Measurements from ENCODE around the gene TMIGD3.

The TMIGD3 gene

GRCh38 chr1:111474106-111474505 is 29.3 kb downstream of the TMIGD3 start:
- Mint-ChIP-seq H3K36me3 (peaks cover 9% of the 10 kb centered on the region), H3K4me1 (ENCODE audit: low read depth) (peaks cover 61% of the 10 kb centered on the region), H3K27ac (peak overlapping the region; percentile 94), H3K27me3 (no peaks in the 10 kb centered on the region), H3K9me3 (ENCODE audit: low read depth) (no peaks in the 10 kb centered on the region), H3K4me3 (peak overlapping the region; percentile 89)

- Mint-ChIP-seq H3K27me3 (no peaks in the 10 kb centered on the region), H3K27ac (no peak overlapping the region), H3K36me3 (peaks cover 7% of the 10 kb centered on the region), H3K4me3 (no peak overlapping the region), H3K9me3 (ENCODE audit: low read depth) (no peaks in the 10 kb centered on the region), H3K4me1 (ENCODE audit: low read depth) (peaks cover 44% of the 10 kb centered on the region)
Measured at GRCh38 chr1:111471538-111471937, 31.9 kb downstream of the TMIGD3 start.

- Mint-ChIP-seq H3K4me3 (no peak overlapping the region), H3K27me3 (no peaks in the 10 kb centered on the region), H3K9me3 (ENCODE audit: low read depth) (no peaks in the 10 kb centered on the region), H3K36me3 (peaks cover 7% of the 10 kb centered on the region), H3K4me1 (ENCODE audit: low read depth) (peaks cover 39% of the 10 kb centered on the region), H3K27ac (no peak overlapping the region)
Measured at GRCh38 chr1:111471012-111471411, 32.4 kb downstream of the TMIGD3 start.

- no peaks in the 10 kb centered on the region for H3K9me3 Mint-ChIP-seq (ENCODE audit: low read depth)
- no peak overlapping the region for H3K4me3 Mint-ChIP-seq
- H3K4me1 Mint-ChIP-seq (ENCODE audit: low read depth), result peaks cover 35% of the 10 kb centered on the region
- H3K27ac Mint-ChIP-seq, result no peak overlapping the region
- no peaks in the 10 kb centered on the region for H3K27me3 Mint-ChIP-seq
- H3K36me3 Mint-ChIP-seq, result peaks cover 7% of the 10 kb centered on the region
Measured at GRCh38 chr1:111470596-111470995, 32.8 kb downstream of the TMIGD3 start.

GRCh38 chr1:111469539-111469938 is 33.9 kb downstream of the TMIGD3 start:
- no peaks in the 10 kb centered on the region for H3K27me3 Mint-ChIP-seq
- H3K4me3 Mint-ChIP-seq, result no peak overlapping the region
- H3K4me1 Mint-ChIP-seq (ENCODE audit: low read depth), result peaks cover 32% of the 10 kb centered on the region
- no peak overlapping the region for H3K27ac Mint-ChIP-seq
- H3K36me3 Mint-ChIP-seq, result peaks cover 11% of the 10 kb centered on the region
- no peaks in the 10 kb centered on the region for H3K9me3 Mint-ChIP-seq (ENCODE audit: low read depth)

GRCh38 chr1:111468717-111469100 is 34.7 kb downstream of the TMIGD3 start:
- H3K36me3 Mint-ChIP-seq, result peaks cover 11% of the 10 kb centered on the region
- no peak overlapping the region for H3K4me3 Mint-ChIP-seq
- H3K9me3 Mint-ChIP-seq (ENCODE audit: low read depth), result no peaks in the 10 kb centered on the region
- no peak overlapping the region for H3K27ac Mint-ChIP-seq
- no peaks in the 10 kb centered on the region for H3K27me3 Mint-ChIP-seq
- peaks cover 32% of the 10 kb centered on the region for H3K4me1 Mint-ChIP-seq (ENCODE audit: low read depth)

GRCh38 chr1:111467865-111468716 is 35.3 kb downstream of the TMIGD3 start:
- peaks cover 32% of the 10 kb centered on the region for H3K4me1 Mint-ChIP-seq (ENCODE audit: low read depth)
- H3K27ac Mint-ChIP-seq, result peak overlapping the region; percentile 84
- no peak overlapping the region for H3K4me3 Mint-ChIP-seq
- peaks cover 15% of the 10 kb centered on the region for H3K36me3 Mint-ChIP-seq
- H3K9me3 Mint-ChIP-seq (ENCODE audit: low read depth), result peaks cover 4% of the 10 kb centered on the region
- no peaks in the 10 kb centered on the region for H3K27me3 Mint-ChIP-seq

- Mint-ChIP-seq H3K27ac (no peak overlapping the region), H3K9me3 (ENCODE audit: low read depth) (peaks cover 5% of the 10 kb centered on the region), H3K36me3 (peaks cover 17% of the 10 kb centered on the region), H3K4me3 (no peak overlapping the region), H3K4me1 (ENCODE audit: low read depth) (peaks cover 25% of the 10 kb centered on the region), H3K27me3 (no peaks in the 10 kb centered on the region)
Measured at GRCh38 chr1:111466480-111466879, 37.0 kb downstream of the TMIGD3 start.

- H3K27ac Mint-ChIP-seq, result no peak overlapping the region
Measured at GRCh38 chr1:111465754-111466153, 37.7 kb downstream of the TMIGD3 start.

GRCh38 chr1:111463029-111463683 is 40.3 kb downstream of the TMIGD3 start:
- no peaks in the 10 kb centered on the region for H3K27me3 Mint-ChIP-seq
- peak overlapping the region; percentile 64 for H3K27ac Mint-ChIP-seq
- H3K36me3 Mint-ChIP-seq, result peaks cover 21% of the 10 kb centered on the region
- H3K9me3 Mint-ChIP-seq (ENCODE audit: low read depth), result peaks cover 5% of the 10 kb centered on the region
- H3K4me3 Mint-ChIP-seq, result no peak overlapping the region
- peaks cover 30% of the 10 kb centered on the region for H3K4me1 Mint-ChIP-seq (ENCODE audit: low read depth)

More at GRCh38 chr1:111465754-111466153, 37.7 kb downstream of the TMIGD3 start:
- Mint-ChIP-seq H3K36me3 (peaks cover 17% of the 10 kb centered on the region), H3K4me3 (no peak overlapping the region), H3K4me1 (ENCODE audit: low read depth) (peaks cover 25% of the 10 kb centered on the region), H3K27me3 (no peaks in the 10 kb centered on the region), H3K9me3 (ENCODE audit: low read depth) (peaks cover 5% of the 10 kb centered on the region)

GRCh38 chr1:111462370-111463028 is 40.9 kb downstream of the TMIGD3 start:
- peaks cover 5% of the 10 kb centered on the region for H3K9me3 Mint-ChIP-seq (ENCODE audit: low read depth)
- H3K27me3 Mint-ChIP-seq, result no peaks in the 10 kb centered on the region
- peaks cover 25% of the 10 kb centered on the region for H3K4me1 Mint-ChIP-seq (ENCODE audit: low read depth)
- peaks cover 21% of the 10 kb centered on the region for H3K36me3 Mint-ChIP-seq
- no peak overlapping the region for H3K27ac Mint-ChIP-seq
- H3K4me3 Mint-ChIP-seq, result no peak overlapping the region

- Mint-ChIP-seq H3K4me3 (no peak overlapping the region), H3K27ac (no peak overlapping the region), H3K9me3 (ENCODE audit: low read depth) (peaks cover 5% of the 10 kb centered on the region)
Measured at GRCh38 chr1:111461765-111462164, 41.7 kb downstream of the TMIGD3 start.

GRCh38 chr1:111455642-111456031 is 47.8 kb downstream of the TMIGD3 start:
- H3K9me3 Mint-ChIP-seq (ENCODE audit: low read depth), result no peaks in the 10 kb centered on the region
- H3K36me3 Mint-ChIP-seq, result peaks cover 21% of the 10 kb centered on the region
- H3K4me3 Mint-ChIP-seq, result peak overlapping the region; percentile 25
- peak overlapping the region; percentile 71 for H3K27ac Mint-ChIP-seq
- H3K4me1 Mint-ChIP-seq (ENCODE audit: low read depth), result peaks cover 66% of the 10 kb centered on the region
- H3K27me3 Mint-ChIP-seq, result no peaks in the 10 kb centered on the region

More at GRCh38 chr1:111461765-111462164, 41.7 kb downstream of the TMIGD3 start:
- H3K36me3 Mint-ChIP-seq, result peaks cover 22% of the 10 kb centered on the region
- H3K27me3 Mint-ChIP-seq, result no peaks in the 10 kb centered on the region
- H3K4me1 Mint-ChIP-seq (ENCODE audit: low read depth), result peaks cover 27% of the 10 kb centered on the region

- H3K9me3 Mint-ChIP-seq (ENCODE audit: low read depth), result no peaks in the 10 kb centered on the region
- H3K27me3 Mint-ChIP-seq, result no peaks in the 10 kb centered on the region
- H3K4me3 Mint-ChIP-seq, result peak overlapping the region; percentile 42
- peaks cover 67% of the 10 kb centered on the region for H3K4me1 Mint-ChIP-seq (ENCODE audit: low read depth)
- H3K36me3 Mint-ChIP-seq, result peaks cover 20% of the 10 kb centered on the region
- peak overlapping the region; percentile 71 for H3K27ac Mint-ChIP-seq
Measured at GRCh38 chr1:111454859-111455641, 48.4 kb downstream of the TMIGD3 start.

All from activated naive CD8-positive, alpha-beta T cell (primary cell).